Fibroblast of skin of back (primary cell): Measurements from ENCODE around the gene CCL24.
"Not testable (repeated sequence)": the region's sequence is repeated elsewhere in the genome, so short reads cannot be mapped to it uniquely, and the experiment has no call there.

Experiments
- DNase-seq: peaks from one replicate; pipeline ENCODE4 v3.0.0-alpha.2; 2013

CCL24 gene

DNA sequence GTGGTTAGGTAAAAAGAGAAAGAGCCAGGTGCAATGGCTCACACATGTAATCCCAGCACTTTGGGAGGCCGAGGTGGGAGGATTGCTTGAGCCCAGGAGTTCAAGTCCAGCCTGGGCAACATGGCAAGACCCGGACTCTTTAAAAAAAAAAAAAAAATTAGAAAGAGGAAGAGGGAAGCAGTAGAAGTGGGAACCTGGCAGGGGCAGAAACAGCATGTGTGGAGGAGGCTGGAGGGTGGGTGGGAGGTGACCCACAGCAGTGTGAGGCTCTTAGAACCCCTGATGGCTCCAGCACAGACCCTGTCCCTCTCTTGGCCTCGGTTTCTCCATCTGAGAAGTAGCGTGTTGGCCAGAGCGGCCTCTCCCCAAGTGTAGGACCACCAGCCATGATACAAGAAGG is 4.9 kb upstream of the CCL24 start:
- DNase-seq: no peak

DNA sequence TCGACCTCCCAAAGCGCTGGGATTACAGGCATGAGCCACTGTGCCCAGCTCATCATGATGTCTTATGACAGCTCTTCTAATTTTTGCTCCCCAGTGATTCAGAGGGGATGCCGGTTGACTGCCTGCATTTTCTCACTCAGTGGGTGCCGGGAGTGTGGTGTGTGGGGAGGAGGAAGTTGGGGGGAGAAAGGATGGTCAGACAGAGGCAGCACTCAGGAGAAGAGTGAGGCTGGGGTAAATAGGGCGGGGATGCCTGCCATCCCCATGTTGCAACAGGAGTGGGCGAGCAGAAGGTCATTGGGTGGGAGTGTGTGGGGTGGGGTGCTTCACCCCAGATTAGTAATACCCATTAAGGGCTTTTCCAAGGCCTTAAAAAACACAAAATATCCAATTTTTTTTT is 3.5 kb upstream of the CCL24 start:
- DNase-seq: no peak

DNA sequence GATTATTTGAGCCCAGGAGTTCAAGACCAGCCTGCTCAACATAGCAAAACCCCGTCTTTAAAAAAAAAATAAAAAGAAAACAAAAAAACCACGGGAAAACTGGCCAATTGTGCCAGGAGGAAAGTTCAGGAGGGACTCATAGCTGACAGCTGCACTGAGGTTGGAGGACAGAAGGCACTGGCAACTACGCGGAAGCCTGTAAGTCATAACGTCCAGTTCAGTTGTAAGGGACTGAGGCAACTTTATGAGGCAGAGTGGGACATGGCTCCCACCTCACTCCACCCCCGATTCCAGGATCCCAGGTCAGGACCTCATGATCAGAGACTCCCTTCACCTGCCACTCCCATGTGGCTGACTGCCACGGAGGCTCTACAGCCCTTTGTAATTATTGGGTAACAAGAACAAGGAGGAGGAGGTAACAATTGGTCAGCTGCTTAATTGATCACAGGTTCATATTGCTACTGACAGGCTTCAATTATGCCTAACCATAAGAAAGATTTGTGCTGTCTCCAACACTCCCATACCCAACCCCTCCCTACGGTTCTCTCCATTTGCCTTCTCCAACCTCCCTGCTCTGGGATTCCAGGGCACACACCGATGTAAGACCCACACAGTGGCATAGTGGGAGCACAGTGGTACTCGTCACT is 1.9 kb upstream of the CCL24 start:
- DNase-seq: no peak

DNA sequence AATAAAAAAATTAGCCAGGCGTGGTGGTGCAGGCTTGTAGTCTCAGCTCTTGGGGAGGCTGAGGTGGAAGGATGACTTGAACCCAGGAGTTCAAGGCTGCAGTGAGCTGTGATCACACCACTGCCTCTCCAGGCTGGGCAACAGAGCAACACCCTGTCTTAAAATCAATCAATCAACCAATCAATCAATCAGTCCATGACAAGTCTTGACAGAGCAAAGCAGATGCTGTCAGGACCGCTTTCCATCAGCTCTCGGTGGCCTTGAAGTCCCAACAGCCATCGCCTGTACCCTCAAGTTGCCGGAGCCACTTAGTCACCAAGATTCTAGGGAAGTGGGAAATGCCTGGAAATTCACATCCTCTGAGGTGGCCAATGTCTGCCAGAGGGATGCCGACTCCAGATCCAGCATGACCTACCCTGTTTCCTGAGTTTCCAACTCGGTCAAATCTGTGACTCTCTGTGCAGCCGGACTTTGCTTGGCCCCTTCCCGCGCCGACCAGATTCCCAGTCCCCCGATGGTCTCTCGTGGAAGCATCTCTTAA is 871 bp upstream of the CCL24 start:
- peak; percentile 63 for DNase-seq

DNA sequence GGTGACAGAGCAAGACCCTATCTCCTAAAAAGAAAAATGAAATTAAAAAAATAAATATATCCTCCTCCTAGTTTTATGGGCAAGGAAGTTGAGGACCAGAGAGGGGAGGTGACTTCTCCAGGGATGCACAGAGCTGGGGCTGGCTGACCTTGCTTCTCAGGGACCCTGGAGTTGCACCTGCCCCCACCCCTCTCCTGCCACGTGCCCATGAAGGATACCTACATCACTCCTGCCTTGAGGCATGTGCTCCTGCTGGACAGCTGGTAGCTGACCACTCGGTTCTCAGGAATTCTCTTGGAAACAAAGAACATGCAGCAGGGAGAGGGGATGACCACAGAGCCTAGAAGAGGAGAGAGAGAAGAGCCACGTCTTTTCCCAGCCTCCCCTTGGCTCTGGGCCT is 522 bp downstream of the CCL24 start:
- peak; percentile 6 for DNase-seq

DNA sequence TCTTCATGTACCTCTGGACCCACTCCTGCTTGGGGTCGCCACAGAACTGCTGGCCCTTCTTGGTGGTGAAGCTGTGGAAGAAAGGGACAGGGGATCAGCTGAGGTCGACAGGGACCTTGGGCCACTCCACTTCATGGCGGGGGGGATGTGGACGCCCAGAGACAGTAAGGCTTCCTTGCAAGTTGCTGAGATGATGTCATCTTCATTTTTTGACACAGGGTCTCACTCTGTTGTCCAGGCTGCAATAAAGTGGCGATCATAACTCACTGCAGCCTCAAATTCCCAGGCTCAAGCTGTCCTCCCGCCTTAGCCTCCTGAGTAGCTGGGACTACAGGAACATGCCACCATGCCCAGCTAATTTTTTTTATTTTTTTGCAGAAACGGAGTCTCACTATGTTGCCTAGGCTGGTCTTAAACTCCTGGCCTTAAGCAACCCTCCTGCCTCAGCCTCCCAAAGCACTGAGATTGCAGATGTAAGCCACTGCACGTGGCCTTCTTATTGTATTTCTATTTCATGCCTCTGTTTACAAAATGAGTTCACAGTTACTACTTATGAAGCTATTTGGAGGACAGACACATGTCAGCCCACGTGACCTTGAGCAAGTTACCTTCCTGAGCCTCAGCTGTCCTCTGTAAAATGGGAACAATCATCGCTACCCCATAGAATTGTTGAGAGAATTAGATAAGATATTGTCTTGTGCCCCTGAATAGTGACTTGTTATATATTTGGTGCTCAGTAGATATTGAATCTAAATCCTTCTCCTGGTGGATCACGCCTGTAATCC is 1.5 kb downstream of the CCL24 start:
- no peak for DNase-seq

DNA sequence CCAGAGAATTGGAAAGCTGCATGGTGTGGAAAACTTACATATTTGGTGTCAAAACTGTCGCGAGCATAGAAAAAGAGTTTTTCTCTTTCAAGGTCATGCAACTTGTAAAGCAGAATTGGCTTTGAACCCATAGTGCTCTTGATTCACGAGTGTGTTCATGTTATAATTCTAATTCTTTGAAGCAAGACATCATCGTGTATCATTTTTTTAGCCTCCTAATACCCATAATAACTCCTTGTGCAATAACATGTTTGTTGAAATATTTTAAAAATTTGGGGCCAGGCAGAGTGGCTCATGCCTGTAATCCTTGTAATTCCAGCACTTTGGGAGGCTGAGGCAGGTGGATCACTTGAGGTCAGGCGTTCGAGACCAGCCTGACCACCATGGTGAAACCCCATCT is 4.2 kb downstream of the CCL24 start:
- no peak for DNase-seq

DNA sequence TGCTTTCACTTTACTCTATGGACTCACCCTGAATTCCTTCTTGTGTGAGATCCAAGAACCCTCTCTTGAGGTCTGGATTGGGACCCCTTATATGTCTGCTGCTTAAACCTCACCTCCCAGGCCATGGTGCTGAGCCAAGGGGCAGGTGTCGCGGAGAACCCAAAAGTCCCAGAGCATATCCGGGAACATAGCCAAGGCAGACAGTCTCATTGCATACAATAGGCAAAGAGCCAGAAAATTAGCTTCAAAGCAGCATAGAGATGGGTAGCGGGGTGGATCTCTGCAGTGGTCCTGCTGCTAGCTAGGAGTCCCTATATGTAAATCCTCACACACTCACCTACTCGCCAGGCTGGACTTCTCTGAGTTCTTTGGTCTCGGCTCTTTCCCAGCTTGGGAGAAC is 5.5 kb downstream of the CCL24 start:
- DNase-seq: no peak

DNA sequence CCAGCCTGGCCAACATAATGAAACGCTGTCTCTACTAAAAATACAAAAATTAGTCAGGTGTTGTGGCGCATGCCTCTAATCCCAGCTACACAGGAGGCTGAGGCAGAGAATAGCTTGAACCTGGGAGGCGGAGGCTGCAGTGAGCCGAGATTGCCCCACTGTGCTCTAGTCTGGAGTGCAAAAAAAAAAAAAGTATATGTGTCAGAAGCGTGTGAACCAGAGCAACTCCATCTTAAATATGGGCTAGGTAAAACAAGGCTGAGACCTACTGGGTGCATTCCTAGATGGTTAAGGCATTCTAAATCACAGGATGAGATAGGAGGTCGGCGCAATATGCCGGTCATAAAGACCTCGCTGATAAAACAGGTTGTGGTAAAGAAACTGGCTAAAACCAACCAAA is 6.2 kb downstream of the CCL24 start:
- DNase-seq: no peak

DNA sequence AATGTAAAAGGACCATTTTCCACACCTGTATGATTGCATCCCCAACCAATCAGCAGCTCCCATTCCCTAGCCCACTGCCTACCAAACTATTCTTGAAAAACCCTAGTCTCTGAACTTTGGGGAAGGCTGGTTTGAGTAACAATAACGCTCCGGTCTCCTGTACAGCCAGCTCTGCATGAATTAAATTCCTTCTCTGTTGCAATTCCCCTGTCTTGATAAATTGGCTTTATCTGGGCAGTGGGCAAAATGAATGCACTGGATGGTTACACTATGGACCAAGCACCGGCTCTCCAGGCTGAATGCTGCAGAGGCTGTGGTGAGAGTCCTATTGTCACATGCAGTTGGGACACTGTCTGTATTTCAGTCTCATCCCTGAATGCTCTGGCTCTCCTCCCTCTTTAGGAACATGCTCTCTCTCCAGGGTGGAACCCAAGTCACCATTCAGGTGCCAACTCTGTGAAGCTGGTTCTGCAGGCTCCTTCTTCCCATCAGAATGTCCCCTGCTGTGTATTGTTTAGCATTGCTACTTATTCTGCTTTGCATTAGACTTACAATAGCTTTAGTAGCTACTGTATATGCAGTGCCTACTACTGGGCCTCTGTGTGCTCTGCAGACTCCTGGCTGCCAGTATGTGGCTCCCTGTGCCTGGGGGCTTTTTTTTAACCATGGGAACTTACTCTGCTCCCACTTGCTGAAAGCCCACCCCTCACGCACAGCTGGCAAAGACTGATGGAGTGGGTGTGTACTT is 6.9 kb downstream of the CCL24 start:
- DNase-seq: no peak

DNA sequence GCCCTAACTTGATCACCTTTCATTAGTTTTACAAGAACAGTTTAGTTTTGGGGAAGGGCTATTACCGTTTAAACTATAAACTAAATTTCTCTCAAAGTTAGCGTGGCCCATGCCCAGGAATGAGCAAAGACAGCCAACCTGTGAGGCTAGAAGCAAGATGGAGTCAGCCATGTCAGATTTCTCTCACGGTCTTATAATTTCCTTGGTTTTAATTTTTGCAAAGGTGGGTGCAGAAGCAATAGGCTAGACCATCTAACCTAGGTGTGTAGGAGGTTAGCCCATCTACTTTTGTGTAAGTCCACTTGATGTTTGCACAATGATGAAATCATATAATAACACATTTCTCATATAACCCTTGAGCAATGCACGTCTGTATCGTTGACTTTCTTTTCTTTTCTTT is 8.9 kb downstream of the CCL24 start:
- DNase-seq: no peak

DNA sequence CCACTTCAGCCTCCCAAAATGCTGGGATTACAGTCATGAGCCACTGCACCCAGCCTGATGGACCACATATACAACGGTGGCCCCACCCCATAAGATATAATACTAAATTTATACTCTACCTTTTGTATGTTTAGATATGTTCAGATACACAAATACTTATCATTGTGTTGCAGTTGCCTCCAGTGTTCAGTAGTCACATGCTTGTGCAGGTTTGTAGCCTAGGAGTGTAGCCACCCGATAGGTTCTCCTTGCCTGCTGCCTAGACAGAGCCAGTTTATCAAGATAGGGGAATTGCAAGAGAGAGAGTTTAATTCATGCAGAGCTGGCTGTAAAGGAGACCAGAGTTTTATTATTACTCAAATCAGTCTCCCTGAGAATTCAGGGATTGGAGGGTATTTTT is 9.6 kb downstream of the CCL24 start:
- no peak for DNase-seq

DNA sequence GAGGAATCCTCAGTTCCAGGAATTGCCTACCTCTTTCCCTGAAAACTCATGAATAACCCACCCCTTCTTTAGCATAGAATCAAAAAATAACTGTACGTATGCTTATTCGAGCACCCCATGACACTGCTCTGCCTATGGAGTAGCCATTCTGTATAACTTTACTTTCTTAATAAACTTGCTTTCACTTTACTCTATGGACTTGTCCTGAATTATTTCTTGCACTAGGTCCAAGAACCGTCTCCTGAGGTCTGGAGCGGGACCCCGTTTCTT is 11.1 kb downstream of the CCL24 start:
- DNase-seq: no peak

DNA sequence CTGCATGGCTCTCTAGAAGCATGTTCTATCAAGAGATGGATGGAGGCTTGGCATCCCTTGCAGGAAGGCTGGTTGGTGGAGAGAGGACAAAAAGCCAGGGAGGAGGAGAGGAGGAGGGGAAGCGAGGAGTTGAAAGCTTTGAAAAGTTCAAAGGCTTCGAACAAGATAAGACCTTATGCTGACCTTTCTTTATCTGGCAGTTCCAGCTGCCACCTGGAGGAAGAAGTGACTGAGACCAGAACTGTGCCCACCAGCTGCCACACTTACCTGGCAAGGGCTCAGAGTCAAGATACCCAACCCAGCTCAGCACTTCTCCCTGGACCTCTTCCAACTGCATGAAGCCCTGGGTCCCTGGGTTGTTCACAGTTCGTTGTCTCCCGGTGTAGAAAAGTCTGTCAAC is 14.8 kb downstream of the CCL24 start:
- no peak for DNase-seq

DNA sequence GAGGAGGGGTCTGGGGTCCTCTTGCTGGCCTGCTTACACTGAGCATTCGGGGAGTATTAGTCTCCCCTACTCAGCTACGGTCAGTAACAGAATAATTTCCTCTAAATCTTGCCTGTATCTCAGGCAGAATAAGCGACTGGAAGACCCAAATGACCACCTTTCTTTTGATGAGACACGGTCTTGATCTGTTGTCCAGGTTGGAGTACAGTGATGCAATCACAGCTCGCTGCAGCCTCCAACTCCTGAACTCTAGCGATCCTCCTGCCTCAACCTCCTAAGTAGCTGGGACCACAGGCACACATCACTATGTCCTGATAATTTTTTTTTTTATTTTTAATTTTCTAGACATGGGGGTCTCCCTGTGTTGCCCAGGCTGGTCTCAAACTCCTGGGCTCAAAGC is 17.2 kb downstream of the CCL24 start:
- no peak for DNase-seq

DNA sequence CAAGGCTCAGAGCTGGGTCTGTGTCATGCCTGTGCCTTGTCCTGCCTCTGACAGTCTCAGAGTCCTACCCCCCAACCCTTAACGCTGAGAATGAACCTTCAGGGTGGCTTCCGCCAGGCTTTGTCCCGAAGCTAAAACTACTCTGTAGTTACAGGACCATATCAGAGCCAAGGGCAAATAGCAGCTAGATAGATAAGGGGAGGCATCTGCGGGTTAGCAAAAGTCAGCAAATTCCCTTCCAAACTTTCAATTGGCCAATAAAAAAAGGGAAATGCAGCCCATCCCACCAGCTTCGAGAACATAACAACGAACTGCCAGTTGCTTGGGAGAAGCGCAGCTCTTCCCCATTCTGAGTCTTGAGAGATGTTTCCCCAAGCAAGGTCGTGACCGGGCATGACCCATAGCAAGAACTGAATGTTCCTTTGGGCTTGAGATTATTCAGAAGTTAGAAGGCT is 17.7 kb downstream of the CCL24 start:
- no peak for DNase-seq

DNA sequence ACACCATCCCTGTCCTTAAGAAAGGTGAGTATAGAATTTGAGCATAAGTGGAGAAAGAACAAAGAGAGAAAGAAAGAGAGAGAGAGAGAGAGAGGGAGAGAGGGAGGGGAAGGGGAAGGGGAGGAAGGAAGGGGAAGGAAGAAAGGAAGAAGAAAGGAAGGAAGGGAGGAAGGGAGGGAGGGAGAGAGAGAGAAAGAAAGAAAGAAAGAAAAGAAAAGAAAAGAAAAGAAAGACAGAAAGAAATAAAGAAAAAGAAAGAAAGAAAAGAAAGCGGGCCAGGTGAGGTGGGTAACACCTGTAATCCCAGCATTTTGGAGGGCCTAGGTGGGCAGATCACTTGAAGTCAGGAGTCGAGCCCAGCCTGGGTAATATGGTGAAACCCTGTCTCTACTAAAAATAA is 19.9 kb downstream of the CCL24 start:
- no peak for DNase-seq

DNA sequence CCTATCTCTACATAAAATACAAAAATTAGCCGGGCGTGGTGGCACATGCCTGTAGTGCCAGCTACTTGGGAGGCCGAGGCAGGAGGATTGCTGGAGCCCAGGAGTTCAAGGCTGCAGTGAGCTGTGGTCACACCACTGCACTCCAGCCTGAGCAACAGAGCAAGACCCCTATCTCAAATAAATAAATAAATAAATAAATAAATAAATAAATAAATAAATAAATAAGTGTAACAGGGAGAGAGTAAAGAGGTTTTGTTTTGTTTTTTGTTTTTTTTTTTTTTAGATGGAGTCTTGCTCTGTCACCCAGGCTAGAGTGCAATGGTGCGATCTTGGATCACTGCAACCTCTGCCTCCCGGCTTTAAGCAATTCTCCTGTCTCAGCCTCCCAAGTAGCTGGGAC is 21.0 kb downstream of the CCL24 start:
- DNase-seq: not testable (repeated sequence)

DNA sequence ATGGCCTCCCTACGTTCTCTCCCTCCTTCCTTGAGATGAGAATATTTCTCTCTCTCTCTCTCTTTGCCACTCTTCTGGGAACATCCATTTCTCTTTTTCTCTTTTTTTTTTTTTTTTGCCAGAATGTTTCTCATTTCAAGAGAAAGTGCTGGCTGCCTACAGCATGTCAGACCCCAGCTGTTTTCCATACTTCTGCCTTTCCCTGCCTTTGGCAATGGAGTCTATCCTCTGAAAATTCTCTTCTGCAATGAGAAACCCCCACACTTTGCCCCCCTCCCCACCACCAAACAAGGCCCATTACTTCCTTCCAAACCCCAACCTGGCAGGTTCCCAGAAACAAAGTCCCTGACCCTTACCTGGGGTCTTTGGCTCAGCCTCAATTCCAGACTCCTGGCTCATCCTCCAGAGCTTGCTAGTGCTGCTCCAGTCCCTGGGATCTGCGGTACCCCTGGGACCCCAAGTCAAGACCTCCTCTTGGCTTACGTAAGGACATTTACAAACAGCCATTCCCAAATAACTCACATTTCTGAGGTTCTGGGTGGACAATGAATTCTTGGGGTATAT is 24.2 kb downstream of the CCL24 start:
- DNase-seq: no peak

DNA sequence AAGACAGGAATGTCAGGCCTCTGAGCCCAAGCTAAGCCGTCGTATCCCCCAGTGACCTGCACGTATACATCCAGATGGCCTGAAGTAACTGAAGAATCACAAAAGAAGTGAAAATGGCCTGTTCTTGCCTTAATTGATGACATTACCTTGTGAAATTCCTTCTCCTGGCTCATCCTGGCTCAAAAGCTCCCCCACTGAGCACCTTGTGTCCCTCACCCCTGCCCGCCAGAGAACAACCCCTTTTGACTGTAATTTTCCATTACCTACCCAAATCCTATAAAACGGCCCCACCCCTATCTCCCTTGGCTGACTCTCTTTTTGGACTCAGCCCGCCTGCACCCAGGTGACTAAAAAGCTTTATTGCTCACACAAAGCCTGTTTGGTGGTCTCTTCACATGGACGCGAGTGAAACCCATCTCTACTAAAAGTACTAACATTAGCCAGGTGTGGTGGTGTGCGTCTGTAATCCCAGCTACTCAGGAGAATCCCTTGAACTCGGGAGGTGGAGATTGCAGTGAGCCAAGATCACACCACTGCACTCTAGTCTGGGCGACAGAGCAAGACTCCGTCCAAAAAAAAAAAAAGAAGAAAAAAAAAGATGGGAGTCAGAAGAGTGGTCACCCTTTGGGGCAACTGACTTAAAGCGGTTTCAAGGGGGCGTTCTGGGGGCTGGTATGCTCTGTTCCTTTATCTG is 25.3 kb downstream of the CCL24 start:
- DNase-seq: not testable (repeated sequence)

DNA sequence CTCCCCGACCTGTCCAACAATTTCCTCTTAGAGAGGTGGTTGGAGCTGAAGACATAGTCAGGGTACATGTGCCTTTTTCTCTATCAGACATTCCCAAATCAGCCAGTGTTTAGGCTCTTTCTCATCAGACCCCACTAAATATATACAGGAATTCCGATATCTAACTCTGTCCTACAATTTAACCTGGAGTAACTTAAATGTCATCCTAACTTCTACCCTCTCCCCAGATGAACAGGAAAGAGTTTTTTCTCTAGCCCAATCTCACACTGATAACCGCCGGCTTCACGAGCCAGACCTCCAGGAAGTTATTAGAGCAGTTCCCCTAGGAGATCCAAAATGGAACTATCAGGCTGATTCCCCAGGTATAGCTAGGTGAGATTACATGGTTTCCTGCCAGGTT is 30.5 kb downstream of the CCL24 start:
- DNase-seq: not testable (repeated sequence)

DNA sequence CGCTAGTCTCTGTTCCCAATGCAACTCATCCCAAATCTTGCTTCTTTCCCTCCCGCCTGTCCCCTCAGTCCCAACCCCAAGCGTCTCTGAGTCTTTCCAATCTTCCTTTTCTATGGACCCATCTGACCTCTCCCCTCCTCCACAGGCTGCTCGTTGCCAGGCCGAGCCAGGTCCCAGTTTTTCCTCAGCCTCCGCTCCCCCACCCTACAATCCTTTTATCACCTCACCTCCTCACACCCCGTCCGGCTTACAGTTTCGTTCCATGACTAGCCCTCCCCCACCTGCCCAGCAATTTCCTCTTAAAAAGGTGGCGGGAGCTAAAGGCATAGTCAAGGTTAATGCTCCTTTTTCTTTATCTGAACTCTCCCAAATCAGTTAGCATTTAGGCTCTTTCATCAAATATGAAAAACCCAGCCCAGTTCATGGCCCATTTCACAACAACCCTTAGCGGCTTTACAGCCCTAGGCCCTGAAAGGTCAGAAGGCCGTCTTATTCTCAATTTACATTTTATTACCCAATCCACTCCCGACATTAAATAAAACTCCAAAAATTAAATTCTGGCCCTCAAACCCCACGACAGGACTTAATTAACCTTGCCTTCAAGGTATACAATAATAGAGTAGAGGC is 32.8 kb downstream of the CCL24 start:
- not testable (repeated sequence) for DNase-seq
